ENCODE data around the gene HDAC8. TPM values are rescaled to one million over a fixed set of nuclear protein-coding genes. Genes with fewer than 3 reads are reported as not detected.

HDAC8 gene
- total and polyA plus RNA-seq, 9 of the 15 experiments (the other 6 are each of a cell fraction or from before 2014, with no cell fraction given) = 18.9 to 53.8 (median 28.7) TPM

- ChIA-PET POLR2A (no interaction called here), CTCF (ENCODE audit: low intra/inter-chr PET ratio) (no interaction called here)
- no peaks in the 10 kb centered on the region for H3K9me1 ChIP-seq (ENCODE audit: control insufficient read depth, insufficient read depth, low read length)
- no peak overlapping the region for H3K27ac ChIP-seq (ENCODE audit: extremely low read depth, low read depth, low read length)
- H2AFZ ChIP-seq (ENCODE audit: low read depth, low read length) = no peak overlapping the region
- no peaks in the 10 kb centered on the region for H3K27me3 ChIP-seq (ENCODE audit: control insufficient read depth in 2 of 2, insufficient read depth in 2 of 2, low read length in 2 of 2)
- intact Hi-C loops (cut with micrococcal nuclease) = no loop called here
- ATAC-seq (no peak), DNase-seq (ENCODE audit: extremely low read depth in 1 of 4, low spot score in 3 of 4) (no peak), FAIRE-seq (no peak)
- H3K9ac ChIP-seq (ENCODE audit: insufficient read depth in 1 of 2, low read depth in 2 of 2, low read length in 2 of 2) = no peak overlapping the region
- H3K36me3 ChIP-seq (ENCODE audit: control insufficient read depth, insufficient read depth, low read length) = 0 out of 3 replicates have a peak, but pooled peaks cover 3% of the 10 kb centered on the region
- in situ Hi-C loops (cut with MboI) = no loop called here
- H3K9me3 ChIP-seq (replicated peaks; ENCODE audit: control insufficient read depth, insufficient read depth, low read depth, low read length) = no peaks in the 10 kb centered on the region
- no peak overlapping the region for H3K4me3 ChIP-seq
- BruUV-seq (replicated peaks) = no TSS peak
- no peaks in the 10 kb centered on the region for H3K79me2 ChIP-seq (ENCODE audit: control insufficient read depth, insufficient read depth, low read length)
- H4K20me1 ChIP-seq (replicated peaks; ENCODE audit: control insufficient read depth, insufficient read depth, low read length) = no peaks in the 10 kb centered on the region
- no peak overlapping the region for H3K4me2 ChIP-seq (ENCODE audit: insufficient read depth, low read length)
- no peaks in the 10 kb centered on the region for H3K4me1 ChIP-seq (replicated peaks in 1 of 2; ENCODE audit: control insufficient read depth in 2 of 2, insufficient read depth in 2 of 2, low read length in 2 of 2)
- WGBS (ENCODE audit: insufficient coverage, low coverage, missing lambda C conversion rate) = 82% methylated on average over 1 of the region's 1 CpG
- TF ChIP-seq TCF7L2 (IDR thresholded peaks at IDR 0.05; ENCODE audit: low read depth, low read length) (no peak), ZNF561 (CRISPR knock-in tag; conservative IDR thresholded peaks at IDR 0.05) (no peak), MLX (CRISPR knock-in tag; conservative IDR thresholded peaks at IDR 0.05) (no peak), FOXA3 (CRISPR knock-in tag; conservative IDR thresholded peaks at IDR 0.05 in 1 of 2, IDR thresholded peaks at IDR 0.05 in 1 of 2) (no peak), RBM17 (IDR thresholded peaks at IDR 0.05; ENCODE audit: borderline replicate concordance, low read depth, low read length) (no peak), ZBTB7A (IDR thresholded peaks at IDR 0.05; ENCODE audit: borderline replicate concordance, control insufficient read depth, low read depth, low read length) (no peak), CTBP1 (IDR thresholded peaks at IDR 0.05; ENCODE audit: borderline replicate concordance) (no peak), TRIM25 (IDR thresholded peaks at IDR 0.05; ENCODE audit: borderline replicate concordance) (no peak), SMC3 (conservative IDR thresholded peaks at IDR 0.05; ENCODE audit: insufficient read depth, low read depth, low read length) (no peak), PHF20 (IDR thresholded peaks at IDR 0.05; ENCODE audit: partially characterized antibody) (no peak), CEBPB (tag; IDR thresholded peaks at IDR 0.05) (no peak), ZFX (CRISPR knock-in tag; IDR thresholded peaks at IDR 0.05) (no peak), ZKSCAN8 (CRISPR knock-in tag; IDR thresholded peaks at IDR 0.05) (no peak), BHLHE40 (IDR thresholded peaks at IDR 0.05; ENCODE audit: low read length) (no peak), ELK1 (CRISPR knock-in tag; IDR thresholded peaks at IDR 0.05) (no peak), ATF3 (IDR thresholded peaks at IDR 0.05) (no peak), ATF3 (CRISPR knock-in tag; conservative IDR thresholded peaks at IDR 0.05) (no peak)
Measured at GRCh38 chrX:72492499-72492898, 80.1 kb downstream of the HDAC8 start.
